Activated CD4-positive, alpha-beta memory T cell treated with anti-CD3 and anti-CD28 coated beads, Interleukin-2, amount 10 ng/mL, durations not matched to agents 7 days and 5 days (primary cell): ENCODE data around the gene CNOT2. TPM values are rescaled to one million over a fixed set of nuclear protein-coding genes. Genes with fewer than 3 reads are reported as not detected.

Source experiments
- CTCF ChIA-PET: fragments of 350-600 bp; sonication (Branson Sonifier 250); formaldehyde crosslinking; loops from one replicate; lab custom pipeline; 2021; ENCODE audit warnings: antibody characterized with exemption, inconsistent platforms; lab: Charles Lee
- POLR2A ChIA-PET: fragments of 350-600 bp; sonication (Branson Sonifier 250); formaldehyde crosslinking; loops from one replicate; lab custom pipeline; 2021; ENCODE audit warnings: antibody characterized with exemption; lab: Charles Lee
- DNase-seq: peaks from one replicate; pipeline ENCODE4 v3.0.0-alpha.2; 2020
- H3K27ac Mint-ChIP-seq: one replicate; pipeline ENCODE4 v1.8.0; 2021; ENCODE audit warnings: mild to moderate bottlenecking, mixed read lengths
- H3K27me3 Mint-ChIP-seq: one replicate; pipeline ENCODE4 v1.8.0; 2021; ENCODE audit warnings: mixed read lengths
- H3K36me3 Mint-ChIP-seq: one replicate; pipeline ENCODE4 v1.8.0; 2021; ENCODE audit warnings: low read depth, mixed read lengths
- H3K4me1 Mint-ChIP-seq: one replicate; pipeline ENCODE4 v1.8.0; 2021; ENCODE audit warnings: mixed read lengths
- H3K4me3 Mint-ChIP-seq: one replicate; pipeline ENCODE4 v1.8.0; 2021; ENCODE audit warnings: mild to moderate bottlenecking, mixed read lengths
- H3K9me3 Mint-ChIP-seq: one replicate; pipeline ENCODE4 v1.8.0; 2021; ENCODE audit warnings: mixed read lengths
- total RNA-seq, 2 experiments: library from RNA; stranded (reverse); gene quantifications; one replicate each; pipeline ENCODE4 v1.2.3, GENCODE V29; 2021

The CNOT2 gene
- total RNA-seq, 2 experiments from 2014 or later, result 63.9 to 69.5 TPM

GRCh38 chr12:70398002-70398401, 154.8 kb downstream of the CNOT2 start:
- POLR2A ChIA-PET, result no interaction called here
- H3K4me3 Mint-ChIP-seq, result no peak overlapping the region
- no peaks in the 10 kb centered on the region for H3K4me1 Mint-ChIP-seq

DNA sequence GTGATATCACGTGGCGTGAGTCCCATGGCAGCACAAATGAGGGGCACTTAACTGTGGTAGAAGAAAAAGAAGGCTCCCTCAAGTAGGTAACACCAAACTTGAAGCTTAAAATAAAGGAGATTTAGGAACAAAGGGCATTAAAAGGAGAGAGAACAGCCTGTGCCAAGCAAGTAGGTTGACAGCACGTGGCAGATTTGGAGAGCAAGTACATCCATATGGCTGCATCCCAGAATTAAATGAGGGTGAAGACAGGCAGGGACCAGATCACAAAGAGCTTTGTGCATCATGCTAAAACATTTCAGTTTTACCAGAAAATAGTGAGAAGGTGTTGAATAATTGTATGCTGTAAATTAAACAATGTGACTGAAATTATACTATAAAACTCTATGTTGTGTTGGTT, 155.6 kb downstream of the CNOT2 start:
- Mint-ChIP-seq H3K4me1 (no peaks in the 10 kb centered on the region), H3K36me3 (no peaks in the 10 kb centered on the region), H3K9me3 (no peaks in the 10 kb centered on the region), H3K27me3 (no peaks in the 10 kb centered on the region), H3K4me3 (no peak overlapping the region), H3K27ac (no peak overlapping the region)
- ChIA-PET CTCF (no interaction called here), POLR2A (no interaction called here)
- DNase-seq, result no peak

More at GRCh38 chr12:70398002-70398401, 154.8 kb downstream of the CNOT2 start:
- no peak for DNase-seq
- H3K36me3 Mint-ChIP-seq, result no peaks in the 10 kb centered on the region
- H3K27me3 Mint-ChIP-seq, result no peaks in the 10 kb centered on the region
- no peaks in the 10 kb centered on the region for H3K9me3 Mint-ChIP-seq
- no peak overlapping the region for H3K27ac Mint-ChIP-seq
- CTCF ChIA-PET, result no interaction called here

DNA sequence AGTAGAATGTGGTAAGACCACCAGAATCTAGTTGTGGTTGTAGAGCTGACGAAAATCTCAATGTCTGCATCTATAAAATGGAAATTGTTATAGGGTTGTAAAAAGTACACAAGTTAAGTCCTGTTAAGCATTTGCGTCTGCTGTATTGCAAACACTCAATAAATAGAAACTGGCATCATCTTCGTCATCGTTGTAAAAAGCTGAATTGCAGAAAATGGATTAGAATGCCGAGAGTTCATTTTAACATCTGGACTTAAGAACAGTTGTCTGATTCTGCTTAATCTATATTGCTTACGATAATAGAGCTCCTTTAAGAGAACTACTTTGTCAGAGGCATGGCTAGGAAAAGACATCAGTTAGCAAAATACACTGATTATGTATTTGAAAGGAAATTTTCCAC, 156.1 kb downstream of the CNOT2 start:
- no peak for DNase-seq
- Mint-ChIP-seq H3K4me1 (no peaks in the 10 kb centered on the region), H3K4me3 (no peak overlapping the region), H3K27ac (no peak overlapping the region), H3K36me3 (no peaks in the 10 kb centered on the region), H3K27me3 (no peaks in the 10 kb centered on the region), H3K9me3 (no peaks in the 10 kb centered on the region)
- ChIA-PET CTCF (no interaction called here), POLR2A (no interaction called here)

- H3K36me3 Mint-ChIP-seq, result no peaks in the 10 kb centered on the region
- H3K4me3 Mint-ChIP-seq, result no peak overlapping the region
- ChIA-PET POLR2A (interaction anchor here (0.8 kb wide), 1 partner anchor 16 kb away, joined by 3 read pairs; no protein-coding TSS in a partner anchor), CTCF (no interaction called here)
- no peaks in the 10 kb centered on the region for H3K9me3 Mint-ChIP-seq
- H3K27me3 Mint-ChIP-seq, result no peaks in the 10 kb centered on the region
- no peaks in the 10 kb centered on the region for H3K4me1 Mint-ChIP-seq
- no peak overlapping the region for H3K27ac Mint-ChIP-seq
- no peak for DNase-seq
Observed at GRCh38 chr12:70400124-70400523, 156.9 kb downstream of the CNOT2 start.

GRCh38 chr12:70402597-70402996, 159.4 kb downstream of the CNOT2 start:
- DNase-seq, result no peak
- Mint-ChIP-seq H3K36me3 (no peaks in the 10 kb centered on the region), H3K27me3 (no peaks in the 10 kb centered on the region), H3K4me3 (no peak overlapping the region), H3K9me3 (no peaks in the 10 kb centered on the region), H3K27ac (no peak overlapping the region), H3K4me1 (no peaks in the 10 kb centered on the region)
- CTCF ChIA-PET, result interaction anchor here (0.7 kb wide), 1 partner anchor 468 kb away, joined by 3 read pairs; no protein-coding TSS in a partner anchor
- POLR2A ChIA-PET, result no interaction called here

- Mint-ChIP-seq H3K9me3 (no peaks in the 10 kb centered on the region), H3K4me1 (no peaks in the 10 kb centered on the region), H3K27ac (no peak overlapping the region), H3K4me3 (no peak overlapping the region), H3K36me3 (no peaks in the 10 kb centered on the region), H3K27me3 (no peaks in the 10 kb centered on the region)
- ChIA-PET CTCF (no interaction called here), POLR2A (no interaction called here)
- no peak for DNase-seq
Observed at GRCh38 chr12:70403826-70404225, 160.6 kb downstream of the CNOT2 start.

Other genes with a start within 250 kb of the CNOT2 start
- under 1 TPM; 0.23 to 0.33 TPM for gene KCNMB4, start 122.9 kb downstream of the CNOT2 start, total RNA-seq